HG02981 (cell line): Measurements from ENCODE around the gene CLCN3.
"Not testable (repeated sequence)": the region's sequence is repeated elsewhere in the genome, so short reads cannot be mapped to it uniquely, and the experiment has no call there.

ENCODE experiments used
- ATAC-seq: cut with Tn5 transposase; IDR thresholded peaks from one replicate; pipeline ENCODE4 v1.9.1; 2021; ENCODE audit warnings: mild to moderate bottlenecking, moderate library complexity; ENCODE audit not compliant: unreplicated experiment

CLCN3 gene

DNA sequence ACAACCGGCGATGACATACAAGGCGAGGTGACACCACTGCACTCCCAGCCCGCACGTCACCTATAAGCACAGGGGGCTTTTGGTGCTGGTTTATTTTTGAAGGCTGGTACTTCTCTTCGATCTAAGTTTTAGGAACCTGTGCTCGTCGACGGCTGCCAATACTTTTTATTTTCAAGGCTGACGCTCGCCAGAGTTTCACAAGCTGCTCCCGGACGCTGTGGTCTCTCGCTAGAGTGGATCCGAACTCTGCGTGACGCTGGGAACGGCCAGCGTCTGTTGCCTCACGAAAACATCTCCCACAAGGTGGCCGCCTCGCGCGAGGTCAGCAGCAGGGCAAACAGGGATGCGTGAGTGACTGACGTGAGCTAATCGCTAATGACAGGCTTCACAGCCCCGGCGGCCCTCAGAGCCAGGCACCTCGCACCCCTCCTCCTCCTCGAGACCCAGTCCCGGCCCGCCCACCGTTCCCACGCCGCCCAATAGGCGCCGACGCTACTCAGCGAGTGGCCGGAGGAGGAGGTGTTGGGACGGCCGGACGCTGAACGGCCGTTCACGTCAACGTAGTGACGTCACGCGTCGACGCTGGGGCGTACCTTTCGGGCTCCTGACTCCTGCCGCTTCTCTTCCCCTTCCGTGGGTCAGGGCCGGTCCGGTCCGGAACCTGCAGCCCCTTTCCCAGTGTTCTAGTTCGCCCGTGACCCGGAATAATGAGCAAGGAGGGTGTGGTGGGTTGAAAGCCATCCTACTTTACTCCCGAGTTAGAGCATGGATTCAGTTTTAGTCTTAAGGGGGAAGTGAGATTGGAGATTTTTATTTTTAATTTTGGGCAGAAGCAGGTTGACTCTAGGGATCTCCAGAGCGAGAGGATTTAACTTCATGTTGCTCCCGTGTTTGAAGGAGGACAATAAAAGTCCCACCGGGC, at the start of gene CLCN3:
CLCN3 (plus strand) TSS at position 621 of the 922 bp plus-strand sequence. CDS start 15,351 bp downstream, outside the sequence.
- peak; percentile 91 for ATAC-seq

DNA sequence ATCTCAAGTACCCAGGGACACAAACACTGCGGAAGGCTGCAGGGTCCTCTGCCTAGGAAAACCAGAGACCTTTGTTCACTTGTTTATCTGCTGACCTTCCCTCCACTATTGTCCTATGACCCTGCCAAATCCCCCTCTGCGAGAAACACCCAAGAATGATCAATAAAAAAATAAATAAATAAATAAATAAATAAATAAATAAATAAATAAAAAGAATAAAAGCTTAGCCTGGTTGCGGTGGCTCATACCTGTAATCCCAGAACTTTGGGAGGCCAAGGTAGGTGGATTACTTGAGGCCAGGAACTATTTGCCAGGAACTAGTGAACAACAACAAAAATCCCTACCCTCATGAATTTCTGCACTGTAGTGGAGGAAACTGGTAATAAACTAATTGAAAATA, 49.4 kb upstream of the CLCN3 start:
- not testable (repeated sequence) for ATAC-seq

DNA sequence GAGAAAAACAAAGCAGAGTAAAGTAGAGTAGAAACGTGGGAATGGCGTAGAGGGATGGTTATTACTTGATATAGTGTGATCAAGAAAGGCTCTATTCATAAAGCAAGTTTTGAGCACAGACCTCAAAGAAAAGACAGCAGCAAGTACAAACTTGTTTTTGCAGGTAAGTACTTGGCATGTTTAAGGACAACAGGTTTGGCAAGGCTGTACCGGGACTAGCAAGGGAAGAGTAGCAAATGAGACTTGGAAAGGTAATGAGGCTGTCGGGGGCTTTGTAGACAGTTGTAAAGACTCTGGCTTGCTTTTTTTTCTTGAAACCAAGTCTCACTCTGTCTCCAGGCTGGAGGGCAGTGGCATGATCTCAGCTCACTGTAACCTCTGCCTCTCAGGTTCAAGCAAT, 48.9 kb upstream of the CLCN3 start:
- no peak for ATAC-seq

DNA sequence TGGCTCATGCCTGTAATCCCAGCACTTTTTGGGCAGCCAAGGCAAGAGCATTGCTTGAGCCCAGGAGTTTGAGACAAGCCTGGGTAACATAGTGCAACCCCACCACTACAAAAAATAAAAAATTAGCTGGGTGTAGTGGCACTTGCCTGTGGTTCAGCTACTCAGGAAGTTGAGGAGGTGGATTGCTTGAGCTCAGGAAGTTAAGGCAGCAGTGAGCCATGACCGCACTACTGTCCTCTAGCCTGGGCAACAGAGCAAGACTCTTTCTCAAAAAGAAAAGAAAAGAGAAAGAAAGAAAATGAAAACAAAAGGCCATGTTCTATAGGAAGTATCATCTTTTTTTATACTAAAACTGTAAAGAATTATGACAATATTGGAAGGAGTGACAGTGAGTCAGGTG, 46.5 kb upstream of the CLCN3 start:
- ATAC-seq: no peak

DNA sequence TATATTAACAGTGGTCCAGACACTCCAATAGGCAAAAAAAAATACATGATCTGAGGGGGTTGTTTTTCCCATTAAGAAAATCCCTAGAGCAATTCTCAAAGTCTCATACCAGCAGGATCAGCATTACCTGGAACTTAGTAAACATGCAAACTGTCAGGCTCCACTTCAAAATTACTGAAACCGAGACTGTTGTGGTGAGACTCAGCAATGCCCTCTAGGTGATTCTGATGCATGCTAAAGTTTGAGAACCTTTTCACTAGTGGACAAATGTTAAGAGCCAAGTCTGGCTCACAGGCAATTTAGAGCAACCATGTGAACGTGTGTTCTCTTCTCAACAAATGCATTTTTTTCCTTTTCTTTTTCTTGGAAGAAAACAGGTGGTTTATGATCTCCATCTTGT, 38.2 kb upstream of the CLCN3 start:
- peak; percentile 76 for ATAC-seq

DNA sequence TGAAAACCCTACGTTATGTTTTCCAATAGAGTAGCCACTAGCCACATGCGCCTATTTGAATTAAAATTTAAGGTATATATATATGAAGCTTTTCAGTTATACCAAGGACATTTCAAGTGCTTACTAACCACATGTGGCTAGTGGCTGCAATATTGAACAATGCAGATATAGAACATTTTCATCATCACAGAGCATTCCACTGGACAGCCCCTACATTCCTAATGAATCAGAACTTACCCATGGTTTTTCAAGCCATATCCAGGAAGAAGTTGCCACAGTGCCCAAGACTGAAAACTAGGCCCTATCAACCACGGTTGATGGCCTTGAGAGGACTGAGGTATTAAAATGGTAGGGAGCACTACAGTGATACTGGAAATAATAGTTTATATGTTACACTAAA, 37.7 kb upstream of the CLCN3 start:
- ATAC-seq: no peak

DNA sequence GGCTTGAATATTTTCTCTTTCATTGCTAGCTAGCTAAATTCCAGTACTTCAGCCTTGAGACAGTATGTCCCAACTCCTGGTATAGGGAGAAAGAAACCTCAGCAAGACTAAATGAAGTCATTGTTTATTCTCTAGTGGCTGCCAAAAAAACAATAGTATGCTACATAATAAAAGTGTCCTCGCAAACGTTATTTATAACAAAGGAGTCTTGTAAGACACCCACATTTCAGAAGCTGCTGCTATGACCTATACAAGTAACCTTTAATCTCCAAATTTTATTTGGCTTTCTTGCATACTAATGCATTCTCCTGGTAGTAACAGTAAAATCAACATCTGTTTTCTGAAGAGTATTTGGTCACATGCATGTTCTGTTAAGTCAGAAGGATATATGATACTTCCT, 36.8 kb upstream of the CLCN3 start:
- no peak for ATAC-seq

DNA sequence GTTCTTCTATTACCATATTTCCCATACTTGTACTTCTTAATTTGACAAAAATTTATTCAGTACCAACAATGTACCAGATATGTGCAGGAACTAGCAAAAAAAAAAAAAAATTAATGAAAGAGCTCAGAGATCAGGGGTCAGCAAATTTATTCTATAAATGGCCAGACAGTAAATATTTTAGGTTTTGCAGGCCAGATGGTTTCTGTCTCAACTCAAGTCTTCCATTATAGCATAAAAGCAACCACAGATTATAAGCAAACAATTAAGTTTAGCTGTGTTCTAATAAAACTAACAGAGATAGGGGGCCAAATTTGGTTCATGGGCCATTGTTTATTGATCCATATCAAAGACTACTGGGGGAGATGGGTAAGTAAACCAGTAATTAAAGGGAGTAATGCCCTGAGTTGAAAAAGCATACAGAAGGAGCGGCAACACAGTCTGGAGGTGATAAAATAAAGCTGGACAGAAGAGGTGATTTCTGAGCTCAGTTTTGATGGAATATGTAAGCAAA, 27.3 kb upstream of the CLCN3 start:
- ATAC-seq: no peak

DNA sequence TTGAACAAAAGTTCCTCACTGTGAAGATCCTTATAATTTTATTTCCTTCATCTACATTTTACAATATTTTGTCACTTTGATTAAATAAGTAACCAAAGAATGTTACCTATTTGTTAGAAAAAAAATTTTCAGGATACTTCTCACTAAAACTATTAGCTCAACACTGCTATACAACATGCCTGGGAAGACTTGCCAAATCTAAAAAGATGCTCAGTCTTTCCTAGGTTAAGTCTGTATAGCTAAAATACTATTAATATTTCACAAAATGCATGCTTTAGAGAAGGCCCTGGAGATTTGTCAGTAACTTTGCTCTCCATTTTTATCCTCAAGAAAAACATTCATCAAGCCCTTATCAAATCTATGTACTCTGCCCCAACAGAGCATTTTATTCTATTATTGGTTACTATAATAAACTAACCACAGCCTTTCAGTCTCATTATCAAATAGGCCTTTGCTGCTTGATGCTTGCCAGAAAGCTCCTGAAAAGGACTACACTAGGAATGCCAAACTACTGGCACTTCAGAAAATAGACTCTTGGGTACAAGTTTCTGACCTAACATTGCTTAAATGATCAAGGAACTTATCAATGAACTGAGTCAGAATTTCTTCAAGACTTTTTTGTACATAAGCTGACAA, 25.7 kb upstream of the CLCN3 start:
- ATAC-seq: no peak

DNA sequence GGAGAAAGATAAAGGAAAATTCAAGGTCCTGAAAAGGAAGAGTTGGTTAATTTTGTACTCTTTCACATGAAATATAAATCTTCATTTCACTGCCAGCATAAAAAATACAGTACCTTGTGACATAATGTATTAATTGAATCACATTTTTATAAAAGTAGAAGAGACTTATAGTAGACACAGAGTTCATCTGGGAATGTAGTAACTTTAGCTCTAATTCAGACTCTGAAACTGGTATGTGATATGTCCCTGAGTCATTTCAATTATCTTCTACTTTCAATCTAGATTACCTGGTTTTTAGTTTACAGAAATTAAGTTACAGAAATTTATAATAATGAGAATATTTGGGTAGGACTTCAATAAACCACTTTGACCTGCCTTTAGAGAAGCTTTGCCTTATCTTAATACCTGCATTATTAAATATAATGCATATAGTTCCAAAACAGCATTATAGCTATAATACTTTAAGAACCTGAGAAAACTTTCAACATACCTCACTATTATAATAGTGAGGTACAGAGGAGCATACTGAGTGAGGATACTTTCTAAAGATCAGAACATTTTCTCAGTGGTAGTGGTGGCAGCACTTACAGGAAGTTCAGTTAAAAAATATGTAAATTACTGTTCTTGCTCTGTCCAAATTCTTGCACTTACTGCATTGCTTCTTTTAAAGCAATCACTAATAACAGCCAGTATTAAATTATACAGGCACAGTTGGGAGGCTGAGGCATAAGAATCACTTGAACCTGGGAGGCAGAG, 19.2 kb upstream of the CLCN3 start:
- ATAC-seq: peak; percentile 59

DNA sequence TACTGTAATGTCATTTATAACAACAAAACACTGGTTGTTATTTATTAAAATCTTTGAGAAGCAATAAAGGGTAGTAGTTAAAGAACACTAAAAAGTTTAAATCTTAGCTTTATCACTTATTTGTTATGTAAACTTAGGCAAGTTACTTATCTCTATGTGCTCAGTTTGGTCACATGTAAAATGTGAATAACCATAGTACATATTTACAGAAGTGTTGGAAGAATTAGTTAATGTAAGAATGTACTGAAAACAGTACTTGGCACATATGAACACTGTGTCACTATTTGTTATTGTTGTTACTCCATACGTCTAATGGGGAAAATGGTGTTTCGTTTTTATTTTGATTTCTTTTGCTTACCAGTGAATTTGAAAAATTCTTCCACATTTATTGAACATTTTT, 17.1 kb upstream of the CLCN3 start:
- no peak for ATAC-seq

DNA sequence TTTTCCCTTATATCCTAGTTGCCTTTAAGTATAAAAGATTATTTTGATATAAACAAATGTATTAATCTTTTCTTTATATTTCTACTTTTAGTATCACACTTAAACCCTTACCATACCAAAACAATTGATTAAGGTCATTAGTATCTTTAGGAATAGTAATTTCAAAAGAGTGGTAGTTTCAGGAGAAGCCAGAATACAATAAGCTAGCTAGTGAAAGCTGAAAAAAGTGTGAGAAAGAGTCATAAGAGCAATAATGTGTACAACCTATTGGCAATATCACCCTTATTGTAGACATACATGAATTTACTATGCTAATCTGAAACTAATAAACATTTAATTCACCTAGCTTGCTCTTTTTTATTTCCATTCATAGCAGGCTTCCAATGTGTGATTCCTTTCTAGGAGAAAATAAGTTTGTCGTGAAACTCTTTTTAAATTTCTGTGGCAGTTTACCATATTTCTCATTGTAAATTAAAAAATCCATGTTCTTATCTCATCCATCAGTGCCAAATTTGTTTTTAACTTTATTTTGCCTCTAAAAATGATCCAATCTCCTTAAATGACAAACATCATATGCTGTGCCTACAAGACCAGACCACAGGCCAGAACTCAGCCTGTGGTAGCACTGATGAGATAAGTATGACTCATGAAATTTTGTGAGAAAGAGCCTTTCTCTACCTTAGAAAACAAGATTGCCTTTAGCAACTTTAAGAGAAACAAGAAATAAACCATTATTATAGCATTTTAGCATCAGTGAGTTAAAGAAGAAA, 16.1 kb upstream of the CLCN3 start:
- peak; percentile 76 for ATAC-seq

DNA sequence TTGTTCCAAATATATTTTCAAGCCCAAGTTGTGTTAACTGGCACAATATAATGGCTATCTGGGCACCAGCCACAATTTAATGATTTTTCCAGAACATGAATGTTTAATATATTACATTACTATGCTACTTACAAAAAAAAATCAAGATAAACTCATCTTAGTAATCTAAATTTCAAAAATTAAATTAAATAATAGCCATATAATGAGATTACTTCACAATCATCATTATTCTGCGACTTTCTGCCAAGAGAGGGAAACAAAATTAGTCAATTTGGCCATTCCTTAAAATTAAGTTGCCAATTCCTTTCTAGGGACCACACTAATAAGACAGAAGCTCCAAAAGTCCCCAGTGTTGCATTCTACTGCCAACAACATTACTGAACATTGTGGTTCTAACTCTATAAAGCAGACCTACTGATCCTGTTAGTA, 15.5 kb upstream of the CLCN3 start:
- ATAC-seq: no peak

DNA sequence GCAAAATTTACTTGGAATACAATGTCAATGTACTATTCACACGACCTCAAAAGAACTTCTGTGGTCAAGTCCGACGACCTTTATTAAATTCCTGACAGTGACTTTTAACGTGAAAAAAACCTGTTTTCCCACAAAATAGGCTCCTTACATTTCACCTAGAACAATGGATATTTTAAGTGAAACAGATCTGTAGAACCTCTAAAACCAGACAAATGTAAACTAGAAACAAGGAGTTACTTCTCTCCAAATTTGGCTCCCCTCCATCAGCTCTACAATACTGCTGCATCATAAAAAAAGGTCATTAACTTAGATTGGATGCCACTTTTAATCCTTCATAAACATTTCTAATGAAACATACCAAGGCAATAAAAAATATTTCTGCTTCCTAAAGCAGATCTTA, 9.2 kb upstream of the CLCN3 start:
- ATAC-seq: no peak

DNA sequence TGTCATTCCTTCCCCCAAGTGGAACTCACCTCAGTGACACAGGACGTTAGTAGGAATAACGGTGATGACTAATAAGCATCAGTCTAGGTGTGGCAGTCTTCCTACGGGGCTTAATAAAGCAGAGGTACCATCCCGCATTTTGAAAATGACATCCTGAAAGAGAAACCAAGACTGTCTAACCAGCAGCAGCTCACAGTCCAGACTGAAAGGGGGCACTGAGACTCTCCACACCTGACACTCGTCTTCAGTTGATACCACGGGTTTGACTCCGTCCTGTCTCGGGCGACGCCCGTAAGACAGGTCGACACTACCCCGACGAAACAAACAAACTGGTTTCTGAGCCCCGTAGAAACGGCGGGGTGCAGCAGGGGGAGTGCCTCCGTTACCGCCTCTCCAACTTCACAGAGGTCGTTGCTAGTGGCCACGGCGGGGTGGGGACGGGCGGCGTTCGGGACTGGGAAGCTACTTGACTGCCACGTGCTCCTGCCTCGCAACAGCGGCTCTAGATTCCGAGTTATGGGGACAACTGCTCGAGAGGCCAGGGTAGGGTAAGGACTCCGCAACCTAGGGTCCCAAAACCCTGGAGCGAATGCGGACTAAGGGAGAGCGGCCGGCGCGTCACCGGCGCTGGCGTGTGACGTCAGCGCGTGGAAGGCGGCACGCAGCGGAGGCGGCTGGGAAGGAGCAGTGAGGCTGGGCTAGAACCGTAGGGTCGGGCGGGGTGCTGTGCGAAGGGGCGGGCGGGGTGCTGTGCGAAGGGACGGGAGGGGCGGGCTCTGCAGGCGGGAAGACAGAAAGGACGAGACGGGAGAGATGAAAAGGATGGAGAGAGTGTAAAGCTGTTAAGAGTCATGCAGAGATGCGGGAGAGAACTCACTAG, 8.1 kb upstream of the CLCN3 start, which contains the start of gene NEK1:
NEK1 (minus strand) TSS at position 593 of the 880 bp plus-strand sequence. CDS start 9,953 bp downstream, outside the sequence.
- peak; percentile 91 for ATAC-seq

DNA sequence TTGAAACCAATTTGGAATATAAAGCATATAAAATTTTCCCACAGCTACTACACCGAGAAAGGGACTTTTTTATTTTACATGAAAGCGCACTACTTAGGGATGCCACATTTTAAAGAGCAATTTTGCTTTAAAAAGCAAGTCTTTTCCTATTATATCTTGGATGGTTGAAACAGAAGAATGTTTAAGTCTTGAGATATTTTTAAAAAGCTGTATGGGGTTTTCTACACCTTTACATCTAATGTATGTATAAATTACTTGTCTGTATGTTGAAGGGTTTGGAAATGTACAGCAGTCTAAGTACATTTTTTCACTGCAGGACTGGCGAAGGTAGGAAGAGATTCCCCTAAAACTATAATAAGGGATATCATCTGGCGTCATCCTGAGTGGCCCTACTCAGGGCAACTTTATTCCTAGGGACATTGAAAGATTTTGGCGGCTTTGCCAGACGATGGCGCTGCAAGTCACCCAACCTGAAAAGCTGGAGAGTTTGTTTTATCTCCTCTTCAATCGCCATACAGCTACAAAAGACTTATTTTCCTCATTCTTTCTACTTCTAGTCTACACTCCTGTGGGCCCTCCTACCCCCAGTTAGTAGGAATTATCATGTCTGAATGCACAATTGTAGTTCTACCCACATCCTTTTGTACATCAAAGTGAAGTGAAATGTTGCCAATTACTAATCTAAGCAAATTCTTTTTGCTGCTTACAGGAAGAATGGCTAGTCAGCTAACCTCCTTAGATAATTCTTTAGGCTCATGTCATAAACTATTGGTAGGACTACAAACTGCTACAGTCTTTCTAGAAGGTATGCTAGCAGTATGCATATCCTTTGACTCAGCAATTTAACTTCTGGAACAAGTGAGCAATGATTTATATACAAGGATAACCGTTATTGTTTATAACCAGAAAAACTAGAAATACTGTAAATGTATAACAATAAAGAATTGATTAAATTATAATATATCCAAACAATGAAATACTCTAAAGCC, 7.2 kb upstream of the CLCN3 start:
- peak; percentile 31 for ATAC-seq

DNA sequence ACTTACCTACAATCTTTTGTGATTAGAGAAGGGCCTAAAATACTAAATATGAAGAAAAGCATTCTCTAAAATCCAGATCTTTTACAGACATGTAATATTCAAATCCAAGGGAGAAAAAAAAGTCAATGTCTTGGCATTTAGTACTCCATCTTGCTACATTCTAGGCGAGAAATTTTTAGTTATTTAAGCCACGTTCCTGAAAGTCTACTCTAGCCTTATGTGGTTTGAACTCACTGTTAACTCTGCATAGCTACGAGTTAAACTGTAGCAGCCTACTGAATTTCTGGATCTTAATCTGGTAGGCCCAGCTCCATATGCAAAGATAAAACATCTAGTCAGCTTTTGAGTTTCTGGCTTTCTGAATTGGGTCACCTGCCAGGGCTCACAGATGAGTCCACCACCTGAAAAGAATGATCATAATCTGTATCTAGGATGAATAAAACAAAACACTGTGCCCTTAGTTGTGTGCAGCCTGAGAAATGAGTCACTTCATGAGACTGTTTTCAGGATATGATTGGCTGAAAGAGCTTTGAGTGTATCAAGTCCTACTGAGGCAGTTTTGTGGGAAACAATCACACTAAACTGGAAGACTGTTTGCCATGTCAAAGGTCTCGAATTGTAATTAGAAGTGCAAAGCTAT, 4.8 kb upstream of the CLCN3 start:
- no peak for ATAC-seq

DNA sequence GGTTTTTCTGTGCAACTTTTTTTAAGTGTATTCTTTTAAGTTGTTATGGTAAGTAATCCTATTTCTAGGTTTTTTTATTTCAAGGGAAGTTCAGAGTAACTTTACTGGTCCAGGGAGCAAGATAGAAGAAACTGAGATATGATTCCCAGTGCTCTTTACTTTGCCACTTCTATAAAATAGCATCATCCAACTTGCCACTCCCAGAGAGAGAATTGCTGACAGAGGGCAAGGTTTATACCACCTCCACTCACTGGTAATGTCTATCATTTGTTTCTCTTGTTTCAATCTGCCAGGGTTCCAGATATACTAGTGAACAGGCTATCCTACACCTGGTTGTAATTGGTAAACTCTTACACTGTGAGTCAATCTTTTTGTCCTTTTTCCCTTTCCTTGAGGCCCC, 3.5 kb upstream of the CLCN3 start:
- no peak for ATAC-seq
